NCI-H82 treated with DMSO at 0.1 percent for 48 hours (cell line): ENCODE measurements around the gene UQCRC2.
"Not testable (repeated sequence)": the region's sequence is repeated elsewhere in the genome, so short reads cannot be mapped to it uniquely, and the experiment has no call there.

Experiments
- DNase-seq: peaks from one replicate; lab custom pipeline; 2025; ENCODE audit not compliant: unreplicated experiment; lab: John Stamatoyannopoulos, UW

Gene UQCRC2

DNA sequence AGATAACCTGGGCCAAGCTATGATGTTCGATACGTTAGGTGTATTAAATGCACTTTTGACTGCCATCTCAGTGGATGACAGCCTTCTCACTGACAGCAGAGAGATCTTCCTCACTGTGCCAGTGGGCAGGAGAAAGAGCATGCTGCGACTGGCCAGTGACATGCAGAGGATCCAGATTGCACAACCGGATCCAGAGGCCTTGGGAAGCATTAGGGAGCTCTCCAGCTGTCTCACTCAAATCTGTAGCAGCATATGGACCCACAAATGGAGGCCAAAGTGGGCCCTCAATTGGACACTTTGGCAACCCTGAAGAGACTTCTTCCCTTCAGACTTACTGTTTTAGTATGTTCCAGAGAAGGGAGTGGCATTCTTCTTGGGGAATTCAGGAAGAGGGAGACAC, 26.9 kb downstream of the UQCRC2 start:
- DNase-seq: no peak

- no peak for DNase-seq
Measured at GRCh38 chr16:21982108-21982507, 28.9 kb downstream of the UQCRC2 start.

GRCh38 chr16:21984062-21984461, 30.9 kb downstream of the UQCRC2 start:
- DNase-seq: no peak

- no peak for DNase-seq
Measured at GRCh38 chr16:21985524-21985923, 32.4 kb downstream of the UQCRC2 start.

GRCh38 chr16:21986692-21987246, 33.6 kb downstream of the UQCRC2 start:
- no peak for DNase-seq

DNA sequence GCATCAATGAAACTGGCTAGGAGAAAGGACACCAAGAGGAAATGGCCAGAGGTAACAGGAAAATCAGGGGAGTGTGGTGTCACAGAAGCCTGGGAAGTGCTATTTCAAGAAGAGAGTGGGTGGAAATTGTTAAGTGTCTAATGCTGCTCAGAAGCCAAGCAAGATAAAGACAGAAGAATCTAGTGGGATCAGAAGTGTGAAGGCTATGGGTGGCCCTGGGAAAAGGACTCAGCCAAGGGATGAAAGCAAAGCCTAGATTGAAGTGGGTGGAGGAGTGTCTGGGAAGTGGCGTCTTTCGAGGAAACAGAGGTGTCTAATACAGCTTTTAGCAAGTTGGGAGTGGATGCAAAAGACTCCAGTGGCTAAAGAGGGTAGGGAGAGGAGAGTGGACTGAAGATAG, 34.3 kb downstream of the UQCRC2 start:
- DNase-seq: no peak

GRCh38 chr16:21989133-21989532, 36.0 kb downstream of the UQCRC2 start:
- DNase-seq: no peak

DNA sequence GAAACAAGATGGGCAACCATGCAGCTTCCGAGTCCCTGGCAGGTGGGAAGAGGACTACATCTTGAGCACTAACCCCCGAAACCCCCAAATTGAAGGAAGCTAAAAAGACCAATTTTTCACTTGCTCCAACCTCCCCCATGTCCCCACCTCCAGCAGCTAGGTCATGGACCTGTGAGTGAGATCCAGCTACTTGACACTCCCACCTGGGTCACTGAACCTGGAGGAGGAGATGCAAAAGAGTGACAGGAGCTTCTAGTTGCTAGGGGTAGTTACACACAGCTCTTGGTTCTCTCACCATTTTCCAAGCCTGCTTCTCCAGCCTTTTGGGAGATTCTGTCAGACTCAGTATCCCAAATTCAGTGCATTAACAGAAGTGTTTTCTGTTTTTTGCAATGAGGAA, 36.6 kb downstream of the UQCRC2 start:
- DNase-seq: no peak

GRCh38 chr16:21990381-21990944, 37.3 kb downstream of the UQCRC2 start:
- no peak for DNase-seq

DNA sequence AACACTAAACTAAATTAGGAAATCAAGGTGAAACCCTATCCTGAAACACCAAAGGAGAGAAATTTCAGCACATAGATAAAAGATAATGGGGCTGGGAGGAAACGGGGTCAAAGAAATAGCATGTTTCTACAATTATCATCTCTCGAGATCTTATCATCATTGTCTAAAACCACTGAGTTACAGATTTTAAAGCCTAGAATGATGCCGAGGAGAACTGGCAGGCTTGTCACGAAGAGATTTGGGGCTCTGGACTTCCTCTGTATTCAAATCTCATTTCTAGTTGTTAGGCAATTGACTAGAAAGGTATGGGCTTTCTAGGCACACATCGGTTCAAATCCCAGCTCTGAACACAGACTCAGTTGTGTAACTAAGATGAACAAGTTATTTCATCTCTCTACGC, 38.5 kb downstream of the UQCRC2 start:
- DNase-seq: no peak

- DNase-seq: no peak
Measured at GRCh38 chr16:21994856-21995465, 41.8 kb downstream of the UQCRC2 start.

DNA sequence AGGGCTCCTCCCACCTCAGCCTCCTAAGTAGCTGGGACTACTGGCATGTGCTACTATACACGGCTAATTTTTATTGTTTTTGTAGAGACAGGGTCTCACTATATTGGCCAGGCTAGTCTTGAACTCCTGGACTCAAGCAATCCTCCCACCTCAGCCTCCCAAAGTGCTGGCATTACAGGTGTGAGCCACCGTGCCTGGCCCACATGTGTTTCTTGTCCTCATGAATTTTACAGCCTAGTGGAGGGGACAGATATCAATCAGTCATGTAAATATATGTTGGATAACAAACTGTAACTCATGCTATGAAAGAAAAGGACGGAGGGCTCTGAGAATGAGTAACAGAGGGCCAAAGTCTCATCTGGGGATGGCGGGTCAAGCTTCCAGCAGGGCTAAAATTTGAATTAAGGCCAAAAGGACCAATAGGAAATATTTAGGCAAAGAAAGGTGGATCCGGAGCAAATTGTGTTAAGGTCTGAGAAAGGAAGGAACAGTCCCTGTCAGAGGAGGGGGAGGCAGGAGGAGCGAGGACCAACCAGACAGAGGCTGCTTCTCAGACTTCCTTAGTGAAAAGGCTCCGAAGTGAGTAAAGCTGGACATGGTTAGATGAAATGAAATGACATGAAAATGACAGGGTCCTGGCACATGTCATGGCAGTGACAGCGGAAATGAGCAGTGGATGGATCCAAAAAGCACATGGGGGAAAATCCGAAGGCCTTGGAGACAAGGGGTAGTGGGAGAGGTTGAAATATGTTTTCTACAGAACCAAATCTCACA, 43.9 kb downstream of the UQCRC2 start:
- no peak for DNase-seq

DNA sequence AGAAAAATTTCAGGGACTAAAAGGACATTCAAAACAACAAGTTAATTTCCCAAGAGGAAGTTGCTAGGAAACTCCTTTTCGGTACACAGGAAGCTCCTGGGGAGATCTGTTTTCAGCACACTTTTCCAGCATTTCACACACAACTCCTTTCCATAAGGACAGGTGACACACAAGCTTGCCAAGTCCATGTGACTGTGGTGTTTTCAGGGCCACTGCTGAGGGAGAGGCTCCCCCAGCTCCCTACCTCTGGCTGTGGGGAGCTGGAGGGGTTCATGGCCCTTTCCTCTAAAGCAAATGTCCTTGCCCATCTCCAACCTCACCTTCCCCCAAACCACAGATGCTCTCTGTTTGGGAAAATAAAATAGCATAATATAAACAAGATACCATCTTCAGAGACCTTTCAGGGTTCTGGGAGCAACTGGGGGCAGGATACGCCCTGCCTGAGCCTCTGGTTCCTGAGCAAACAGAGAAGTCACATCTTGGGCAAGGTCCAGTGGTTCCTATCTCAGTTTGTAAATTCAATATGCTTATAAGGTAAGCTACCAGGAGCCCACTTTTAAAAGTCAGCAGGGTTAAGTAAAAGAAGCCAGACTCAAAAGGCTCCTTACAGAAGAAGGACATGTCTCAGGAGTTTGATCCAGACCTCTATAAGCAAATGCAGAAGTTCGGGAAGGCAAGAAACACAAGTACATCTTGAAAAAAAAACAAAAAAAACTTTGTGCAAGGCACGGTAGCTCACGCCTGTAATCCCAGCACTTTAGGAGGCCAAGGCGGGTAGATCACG, 44.7 kb downstream of the UQCRC2 start:
- DNase-seq: no peak

DNA sequence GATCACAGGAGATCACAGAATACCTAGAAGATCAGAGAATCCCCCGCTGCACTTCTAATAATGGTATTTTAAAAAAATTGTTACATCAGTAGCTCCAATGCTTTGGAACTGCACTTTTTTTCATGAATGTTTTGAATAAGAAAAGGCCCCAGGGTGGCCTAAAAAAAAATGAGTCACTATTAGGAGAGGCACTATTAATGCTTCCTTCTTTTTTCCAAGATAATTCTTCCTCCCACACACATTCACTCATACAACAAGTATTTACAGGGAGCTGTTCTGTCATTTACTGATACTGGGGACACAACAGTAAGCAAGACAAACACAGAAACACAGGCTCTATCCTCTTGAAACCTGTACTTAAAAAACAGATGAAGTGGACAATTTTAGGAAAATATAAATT, 48.4 kb downstream of the UQCRC2 start:
- DNase-seq: no peak

DNA sequence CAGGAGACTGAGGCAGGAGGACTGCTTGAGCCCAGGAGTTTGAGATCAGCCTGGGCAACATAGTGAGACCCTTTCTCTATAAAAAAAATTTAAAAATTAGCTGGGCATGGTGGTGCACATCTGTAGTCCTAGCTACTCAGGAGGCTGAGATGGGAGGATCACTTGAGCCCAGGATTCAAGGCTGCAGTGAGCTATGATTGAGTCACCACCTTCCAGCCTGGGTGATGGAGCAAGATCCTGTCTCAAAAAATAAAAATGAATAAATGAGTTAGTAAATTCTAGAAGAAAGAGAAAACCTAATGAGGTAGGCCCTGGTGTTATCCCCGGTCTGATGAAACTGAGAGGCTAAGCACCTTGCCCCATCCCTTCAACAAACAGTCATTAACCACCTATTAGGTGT, 48.9 kb downstream of the UQCRC2 start:
- not testable (repeated sequence) for DNase-seq

GRCh38 chr16:22003195-22003594, 50.0 kb downstream of the UQCRC2 start:
- DNase-seq: no peak

- DNase-seq: no peak
Measured at GRCh38 chr16:22004341-22004740, 51.2 kb downstream of the UQCRC2 start.

GRCh38 chr16:22005746-22006145, 52.6 kb downstream of the UQCRC2 start:
- DNase-seq: no peak

DNA sequence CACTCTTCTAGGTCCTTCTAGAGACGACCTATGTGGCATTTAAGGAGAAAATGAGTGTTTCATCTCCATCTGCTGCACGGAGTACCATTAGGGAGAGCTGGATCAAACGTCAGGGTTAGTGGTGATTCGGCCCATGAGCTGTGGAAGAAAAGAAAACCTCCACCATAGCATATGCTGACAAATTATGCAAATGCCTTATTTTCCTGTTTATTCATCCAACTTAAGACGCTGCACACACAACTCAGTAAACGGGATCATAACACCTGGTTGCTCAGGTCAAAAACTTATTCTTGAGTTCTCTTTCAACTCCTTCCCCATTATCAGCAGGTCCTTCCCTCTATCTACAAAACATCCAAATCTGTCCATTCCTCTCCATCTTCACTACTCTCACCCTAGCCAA, 53.5 kb downstream of the UQCRC2 start:
- DNase-seq: no peak

- DNase-seq: no peak
Measured at GRCh38 chr16:22007159-22007508, 54.0 kb downstream of the UQCRC2 start.

DNA sequence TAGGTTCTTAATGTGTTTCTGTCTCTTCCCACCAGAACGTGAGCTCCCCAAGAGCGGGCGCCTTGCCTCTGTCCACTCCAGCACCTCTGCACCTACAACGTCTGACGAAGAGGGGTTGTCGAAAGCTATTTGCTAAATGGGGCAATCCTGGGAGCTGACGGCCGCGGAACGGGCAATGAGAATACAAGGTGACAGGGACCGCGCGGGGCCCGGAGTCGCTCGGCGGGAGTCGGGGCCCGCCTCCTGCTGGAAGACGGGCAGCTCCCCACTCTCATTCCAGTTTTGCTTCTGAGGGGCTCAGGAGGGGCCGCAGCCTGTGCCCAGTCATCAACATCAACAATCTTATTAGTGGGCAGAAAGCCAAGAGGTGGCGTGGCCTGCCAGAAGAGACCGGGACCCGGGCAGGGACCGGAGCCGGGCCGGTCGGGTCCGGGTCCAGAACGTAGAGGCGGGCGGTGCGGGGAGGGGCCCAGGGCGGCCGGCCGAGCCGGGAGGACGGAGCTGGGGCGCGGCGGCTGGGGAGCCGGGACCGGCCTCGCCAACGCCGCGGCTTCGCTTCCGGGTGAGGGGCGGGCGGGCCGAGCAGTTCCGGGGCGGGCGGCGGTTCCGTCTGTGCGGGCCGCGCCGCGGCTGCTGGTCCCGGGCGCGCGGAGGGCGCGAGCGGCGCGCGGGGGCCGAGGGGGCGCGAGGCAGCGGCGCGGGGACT, 54.5 kb downstream of the UQCRC2 start, which contains the start of gene MOSMO:
MOSMO (plus strand) TSS at position 603 of the 706 bp plus-strand sequence. CDS start 191 bp downstream, outside the sequence.
- DNase-seq: no peak
